ENCODE measurements around the gene MAP3K20.
"Not testable (repeated sequence)": the region's sequence is repeated elsewhere in the genome, so short reads cannot be mapped to it uniquely, and the experiment has no call there.

MAP3K20 gene

DNA sequence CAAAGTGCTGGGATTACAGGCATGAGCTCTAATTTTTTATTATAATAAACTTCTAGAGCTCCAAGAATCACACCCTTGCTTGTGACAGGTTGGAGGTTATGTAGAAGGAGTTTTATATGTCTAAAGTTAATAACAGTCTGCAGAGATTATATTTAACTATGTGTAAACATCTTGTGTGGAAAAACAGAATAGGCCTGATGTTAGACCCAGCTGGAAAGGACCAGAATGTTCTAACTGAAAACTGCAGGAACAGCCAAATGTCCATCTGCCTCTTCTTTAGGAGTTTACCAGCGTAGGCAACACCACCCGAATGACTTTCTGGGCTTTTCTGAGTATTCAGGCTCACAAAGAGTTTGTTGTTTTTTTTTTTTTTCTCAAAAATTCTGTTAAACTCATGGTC lies 211.9 kb downstream of the MAP3K20 start:
- DNase-seq, result no peak

DNA sequence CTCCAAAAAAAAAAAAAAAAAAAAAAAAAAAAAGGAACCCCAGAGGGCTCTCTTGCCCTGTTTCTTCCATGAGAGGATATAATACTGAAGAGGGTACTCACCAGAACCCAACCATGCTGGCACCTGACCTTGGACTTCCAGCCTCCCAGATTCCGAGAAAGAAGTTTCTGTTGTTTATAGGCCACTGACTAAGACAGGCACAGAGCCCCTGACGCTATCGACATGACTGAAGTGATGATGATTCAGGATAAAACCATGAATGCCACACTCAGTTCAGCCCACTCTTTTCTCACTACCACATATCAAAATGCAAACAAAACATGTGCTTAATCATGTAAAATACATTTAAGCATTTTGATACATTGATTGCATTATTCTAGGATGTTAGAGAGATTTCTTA lies 212.9 kb downstream of the MAP3K20 start:
- no peak for DNase-seq

DNA sequence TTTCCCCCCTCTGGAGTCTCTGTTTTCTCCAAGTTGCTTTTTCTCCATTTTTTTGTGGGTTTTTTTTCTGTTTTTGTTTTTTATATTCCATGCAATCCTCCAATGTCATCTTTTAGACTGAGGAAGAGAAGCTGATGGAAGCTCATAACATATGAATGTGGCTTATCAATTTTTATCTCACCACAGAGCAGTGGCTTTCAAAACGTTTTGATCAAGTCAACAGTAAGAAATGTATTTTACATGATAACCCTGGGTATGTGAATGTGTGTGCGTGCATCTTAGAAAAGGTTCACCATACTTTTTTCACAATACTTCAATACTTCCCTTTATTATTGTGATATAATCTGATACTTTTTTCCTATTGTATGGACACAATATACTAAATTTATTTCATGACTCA lies 214.4 kb downstream of the MAP3K20 start:
- no peak for DNase-seq

DNA sequence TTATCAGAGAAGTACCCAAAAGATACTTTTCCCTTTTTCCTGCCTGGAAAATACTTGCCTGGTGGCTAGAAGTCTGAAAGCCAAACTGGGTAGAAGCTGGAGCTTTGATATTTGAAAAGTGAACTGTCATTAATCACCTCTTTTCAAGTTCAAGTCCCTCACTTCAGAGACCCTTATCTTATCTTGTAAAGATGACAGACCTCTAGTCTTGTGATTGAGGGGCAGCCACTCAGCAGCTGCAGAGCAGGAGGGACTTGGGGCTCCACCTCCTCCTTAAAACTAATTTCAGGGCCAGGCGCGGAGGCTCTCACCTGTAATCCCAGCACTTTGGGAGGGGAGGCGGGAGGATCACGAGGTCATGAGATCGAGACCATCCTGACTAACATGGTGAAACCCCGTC lies 214.9 kb downstream of the MAP3K20 start:
- DNase-seq, result no peak

DNA sequence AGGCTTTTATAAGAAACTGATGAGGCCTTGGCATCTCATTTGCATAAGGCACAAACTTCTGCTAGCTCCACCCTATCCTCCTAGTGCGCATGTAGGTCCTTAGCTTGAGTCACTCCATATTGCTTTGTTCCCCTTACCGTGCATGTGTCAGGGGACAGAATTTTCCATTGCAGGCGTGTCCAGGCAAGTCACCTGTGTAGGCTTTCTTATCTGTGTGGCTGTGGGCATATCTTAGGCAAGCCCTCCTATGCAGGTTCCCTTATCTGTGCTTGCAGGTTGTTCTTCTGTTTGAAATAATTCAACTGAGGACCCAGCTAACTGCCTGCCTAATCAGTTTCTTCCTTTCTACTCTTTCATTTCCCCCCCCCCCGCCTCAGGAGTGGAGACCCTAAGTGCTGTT lies 215.8 kb downstream of the MAP3K20 start:
- DNase-seq, result no peak

DNA sequence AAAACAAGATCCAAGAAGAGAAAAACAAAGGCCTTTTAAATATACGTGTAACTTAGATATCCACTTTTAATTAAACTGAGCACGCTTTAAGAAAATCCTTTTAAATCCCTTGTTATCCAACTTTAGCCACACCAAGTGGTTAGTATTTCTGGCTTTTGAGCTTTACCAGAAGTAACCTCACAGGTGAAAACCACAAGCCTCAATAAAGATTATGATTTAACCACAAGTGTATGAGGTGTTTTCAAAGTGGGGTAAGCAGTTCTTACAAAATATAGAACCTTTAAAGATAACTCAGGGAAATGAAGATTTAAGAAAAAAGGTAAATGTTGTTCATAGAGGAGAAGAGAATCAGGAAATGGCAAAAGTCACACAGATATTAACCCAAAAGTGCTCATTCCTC lies 220.6 kb downstream of the MAP3K20 start:
- peak; percentile 26 for DNase-seq

DNA sequence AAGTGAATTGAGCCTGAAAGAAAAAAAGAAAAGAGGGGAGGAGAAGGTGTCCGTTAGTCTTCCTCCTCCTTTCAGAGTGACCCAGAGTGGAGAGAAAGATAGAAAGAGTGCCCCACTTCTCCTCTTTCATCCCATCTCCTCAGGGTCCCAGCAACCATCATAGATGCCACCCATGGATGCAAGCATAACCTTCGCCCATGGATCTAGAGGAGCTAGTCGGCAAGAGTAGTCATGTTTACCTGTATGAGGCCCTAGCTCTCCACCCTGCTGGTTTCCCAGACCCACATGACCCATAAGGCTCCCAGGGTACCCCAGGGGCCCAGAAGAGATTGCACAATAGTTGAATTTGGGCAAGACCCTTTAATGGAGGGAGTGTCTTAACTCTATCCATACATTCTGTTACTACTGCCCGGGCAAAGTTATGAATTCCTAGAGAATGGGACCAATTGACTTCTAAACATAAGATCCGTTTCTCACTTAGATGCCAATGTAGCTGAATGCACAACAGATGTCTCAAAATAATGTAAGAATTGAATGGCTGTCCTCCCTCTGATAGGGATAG lies 223.0 kb downstream of the MAP3K20 start:
- DNase-seq, result no peak

DNA sequence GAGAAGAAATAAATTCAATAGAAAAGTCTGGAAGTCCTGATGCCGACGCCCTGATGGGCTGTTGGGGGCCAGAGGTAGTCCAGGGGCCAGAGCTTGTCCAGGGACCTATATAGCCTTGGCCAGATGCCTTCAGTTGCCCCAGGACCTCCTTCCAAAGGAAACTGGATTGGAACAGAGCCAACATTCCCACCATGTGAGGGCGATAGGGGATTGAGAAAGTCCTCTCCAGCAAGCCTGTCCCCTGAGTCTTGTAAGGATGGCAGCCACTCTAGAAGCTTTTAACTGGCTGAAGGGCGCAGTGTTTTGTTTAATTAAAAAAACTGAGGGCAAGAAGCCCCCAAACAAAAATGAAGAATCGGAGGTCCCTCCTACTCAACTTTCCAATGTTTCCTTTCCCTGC lies 224.1 kb downstream of the MAP3K20 start:
- DNase-seq, result peak; percentile 55

DNA sequence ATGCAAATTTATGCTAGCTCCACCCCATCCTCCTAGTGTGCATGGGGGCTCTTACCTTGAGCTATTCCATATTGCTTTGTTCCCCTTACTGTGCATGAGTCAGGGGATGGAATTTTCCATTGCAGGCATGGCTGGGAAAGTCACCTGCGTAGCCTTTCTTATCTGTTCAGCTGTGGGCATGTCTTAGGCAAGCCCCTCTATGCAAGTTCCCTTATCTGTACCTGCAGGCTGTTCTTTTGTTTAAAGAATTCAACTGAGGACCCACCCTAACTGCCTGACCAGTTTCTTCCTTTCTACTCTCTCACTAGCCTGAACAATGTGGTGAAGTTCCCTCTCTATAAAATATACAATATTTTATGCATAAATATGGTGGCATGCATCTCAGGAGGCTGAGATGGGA lies 224.8 kb downstream of the MAP3K20 start:
- DNase-seq, result no peak

DNA sequence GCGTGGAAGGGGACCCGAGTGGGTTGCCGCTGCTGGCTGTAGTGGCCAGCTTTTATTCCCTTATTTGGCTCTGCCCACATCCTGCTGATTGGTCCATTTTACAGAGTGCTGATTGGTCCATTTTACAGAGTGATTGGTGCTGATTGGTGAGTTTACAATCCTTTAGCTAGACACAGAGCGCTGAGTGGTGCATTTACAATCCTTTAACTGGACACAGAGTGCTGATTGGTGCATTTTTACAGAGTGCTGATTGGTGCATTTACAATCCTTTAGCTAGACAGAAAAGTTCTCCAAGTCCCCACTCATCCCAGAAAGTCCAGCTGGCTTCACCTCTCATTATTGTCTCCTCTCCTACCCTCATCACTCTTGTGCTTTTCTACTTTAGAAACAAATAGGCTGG lies 225.9 kb downstream of the MAP3K20 start:
- not testable (repeated sequence) for DNase-seq

DNA sequence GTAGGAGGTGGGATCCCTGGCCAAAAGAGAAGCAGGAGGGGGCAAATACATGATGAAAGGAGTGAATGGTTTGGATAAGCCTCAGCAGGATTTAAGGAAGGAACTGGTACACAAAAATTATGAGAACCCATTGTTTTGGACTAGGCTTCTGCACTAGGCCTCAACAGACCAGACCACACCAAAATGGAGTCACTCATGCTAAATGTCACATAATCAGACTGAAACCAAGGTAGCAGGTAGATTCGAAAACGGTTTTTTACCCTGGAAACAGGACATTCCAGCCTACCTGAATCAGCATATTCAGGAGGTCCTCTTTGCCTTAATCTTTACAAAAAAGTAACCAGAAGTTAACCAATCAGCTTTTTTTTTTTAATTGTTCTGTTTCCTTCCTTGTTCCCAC lies 229.7 kb downstream of the MAP3K20 start:
- DNase-seq, result no peak

DNA sequence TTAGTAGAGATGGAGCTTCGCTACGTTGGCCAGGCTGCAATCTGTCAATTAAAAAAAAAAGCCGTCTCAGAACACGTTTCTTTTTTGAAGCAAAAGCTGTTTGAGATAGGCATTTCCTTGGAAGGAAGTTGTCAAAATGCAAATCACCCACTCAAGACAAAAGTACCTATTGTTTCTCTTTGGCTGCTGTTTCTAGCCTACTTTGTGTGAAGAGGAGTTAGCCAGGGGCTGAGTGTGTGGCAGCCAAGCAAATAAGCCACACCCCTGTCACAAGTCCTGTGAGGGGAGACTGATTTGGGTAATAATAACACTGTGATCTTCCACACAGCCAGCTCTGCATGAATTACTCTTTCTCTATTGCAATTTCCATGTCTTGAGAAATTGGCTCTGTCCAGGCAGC lies 231.6 kb downstream of the MAP3K20 start:
- no peak for DNase-seq

DNA sequence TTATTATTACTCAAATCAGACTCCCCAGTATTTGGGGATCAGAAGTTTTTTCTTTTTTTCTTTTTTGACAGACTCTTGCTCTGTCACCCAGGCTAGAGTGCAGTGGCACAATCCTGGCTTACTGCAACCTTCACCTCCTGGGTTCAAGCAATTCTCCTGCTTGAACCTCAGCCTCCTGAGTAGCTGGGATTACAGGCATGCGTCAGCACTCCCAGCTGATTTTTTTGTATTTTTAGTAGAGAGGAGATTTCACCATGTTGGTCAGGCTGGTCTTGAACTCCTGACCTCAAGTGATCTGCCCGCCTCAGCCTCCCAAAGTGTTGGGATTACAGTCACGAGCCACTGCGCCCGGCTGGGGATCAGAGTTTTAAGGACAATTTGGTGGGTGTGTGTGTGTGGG lies 233.7 kb downstream of the MAP3K20 start:
- not testable (repeated sequence) for DNase-seq

DNA sequence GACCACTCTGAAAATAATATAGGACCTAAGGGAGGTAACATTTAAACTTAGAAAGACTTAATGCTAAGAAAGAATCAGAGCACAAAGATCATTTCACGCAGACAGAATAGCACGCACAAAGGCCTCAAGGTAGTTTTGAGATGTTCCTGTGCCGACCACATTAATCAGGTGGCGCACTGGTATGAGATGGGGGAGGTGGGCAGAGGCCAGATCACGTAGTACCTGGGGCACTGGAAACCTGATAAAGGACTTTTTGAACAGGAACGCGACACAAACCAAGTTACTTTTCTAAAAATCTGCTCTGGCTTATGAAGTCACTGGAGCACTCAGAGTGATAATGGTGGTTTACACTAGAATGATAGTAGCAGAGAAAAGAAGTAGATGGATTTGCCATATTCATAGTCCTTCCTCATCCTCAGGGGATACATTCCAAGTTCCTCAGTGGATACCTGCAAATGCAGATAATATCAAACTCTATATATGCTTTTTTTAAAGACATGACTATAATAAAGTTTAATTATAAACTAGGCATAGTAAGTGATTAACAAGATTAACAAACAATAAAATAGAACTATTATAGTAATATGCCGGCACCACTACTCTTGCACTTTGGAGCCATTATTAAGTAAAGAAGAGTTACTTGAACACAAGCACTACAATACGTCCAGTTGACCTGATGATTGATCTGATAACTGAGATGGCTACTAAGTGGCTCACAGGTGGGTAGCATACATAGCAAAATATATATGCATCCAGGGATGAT lies 236.4 kb downstream of the MAP3K20 start:
- no peak for DNase-seq

Measured in NCI-H82 (cell line).